Testis (tissue), 2 donors: ENCODE measurements around the gene CREB3L1.
"Not testable (repeated sequence)": the region's sequence is repeated elsewhere in the genome, so short reads cannot be mapped to it uniquely, and the experiment has no call there.

Source experiments
- POLR2A ChIP-seq: fragments of 450-650 bp; IDR thresholded peaks from one replicate; pipeline ENCODE4 v1.6.1; 2017; ENCODE audit warnings: antibody characterized with exemption, mild to moderate bottlenecking, moderate library complexity
- TF ChIP-seq, protein P1 (sequence below), 3 experiments: fragments of 450-650 bp in 2 of 3; fragments of 200-600 bp in 1 of 3; sonication (generic) in 1 of 3; IDR thresholded peaks; one replicate each; pipeline ENCODE4 v1.5.1; 2016 to 2019; ENCODE audit warnings: antibody characterized with exemption in 3 of 3, mild to moderate bottlenecking in 2 of 3, moderate library complexity in 1 of 3

GRCh38 chr11:46304036-46304435 is 26.6 kb downstream of the CREB3L1 start:
- TF ChIP-seq, protein P1, sequence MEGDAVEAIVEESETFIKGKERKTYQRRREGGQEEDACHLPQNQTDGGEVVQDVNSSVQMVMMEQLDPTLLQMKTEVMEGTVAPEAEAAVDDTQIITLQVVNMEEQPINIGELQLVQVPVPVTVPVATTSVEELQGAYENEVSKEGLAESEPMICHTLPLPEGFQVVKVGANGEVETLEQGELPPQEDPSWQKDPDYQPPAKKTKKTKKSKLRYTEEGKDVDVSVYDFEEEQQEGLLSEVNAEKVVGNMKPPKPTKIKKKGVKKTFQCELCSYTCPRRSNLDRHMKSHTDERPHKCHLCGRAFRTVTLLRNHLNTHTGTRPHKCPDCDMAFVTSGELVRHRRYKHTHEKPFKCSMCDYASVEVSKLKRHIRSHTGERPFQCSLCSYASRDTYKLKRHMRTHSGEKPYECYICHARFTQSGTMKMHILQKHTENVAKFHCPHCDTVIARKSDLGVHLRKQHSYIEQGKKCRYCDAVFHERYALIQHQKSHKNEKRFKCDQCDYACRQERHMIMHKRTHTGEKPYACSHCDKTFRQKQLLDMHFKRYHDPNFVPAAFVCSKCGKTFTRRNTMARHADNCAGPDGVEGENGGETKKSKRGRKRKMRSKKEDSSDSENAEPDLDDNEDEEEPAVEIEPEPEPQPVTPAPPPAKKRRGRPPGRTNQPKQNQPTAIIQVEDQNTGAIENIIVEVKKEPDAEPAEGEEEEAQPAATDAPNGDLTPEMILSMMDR (IDR thresholded peaks at IDR 0.05): not testable (repeated sequence)
- TF ChIP-seq POLR2A: not testable (repeated sequence)
